AG04449 (cell line): ENCODE data around the gene CAPZA1.
"Not testable (repeated sequence)": the region's sequence is repeated elsewhere in the genome, so short reads cannot be mapped to it uniquely, and the experiment has no call there.

Experiments
- CTCF ChIA-PET: fragments of 350-600 bp; formaldehyde crosslinking; extraction: SDS; loops from one replicate; lab custom pipeline; 2021; ENCODE audit warnings: antibody characterized with exemption; lab: Yijun Ruan, JAX
- POLR2A ChIA-PET: fragments of 400-600, 350-600 bp; formaldehyde crosslinking; extraction: SDS; loops from one replicate; lab custom pipeline; 2020; ENCODE audit warnings: antibody characterized with exemption, inconsistent platforms; lab: Yijun Ruan, JAX
- DNase-seq: peaks from one replicate; pipeline ENCODE4 v3.0.0-alpha.2; 2010; ENCODE audit warnings: low read depth, low spot score
- H3K4me3 ChIP-seq: 2 replicates; pipeline ENCODE4 v1.5.1; 2011; ENCODE audit warnings: low read depth, mild to moderate bottlenecking, control low read depth, low read length
- TF ChIP-seq, protein P1 (sequence below): IDR thresholded peaks from one replicate; pipeline ENCODE4 v1.5.1; 2011; ENCODE audit warnings: mild to moderate bottlenecking, moderate library complexity, low read length, control low read depth, inconsistent platforms; ENCODE audit not compliant: insufficient read depth; ENCODE audit errors: missing control alignments

Gene CAPZA1

DNA sequence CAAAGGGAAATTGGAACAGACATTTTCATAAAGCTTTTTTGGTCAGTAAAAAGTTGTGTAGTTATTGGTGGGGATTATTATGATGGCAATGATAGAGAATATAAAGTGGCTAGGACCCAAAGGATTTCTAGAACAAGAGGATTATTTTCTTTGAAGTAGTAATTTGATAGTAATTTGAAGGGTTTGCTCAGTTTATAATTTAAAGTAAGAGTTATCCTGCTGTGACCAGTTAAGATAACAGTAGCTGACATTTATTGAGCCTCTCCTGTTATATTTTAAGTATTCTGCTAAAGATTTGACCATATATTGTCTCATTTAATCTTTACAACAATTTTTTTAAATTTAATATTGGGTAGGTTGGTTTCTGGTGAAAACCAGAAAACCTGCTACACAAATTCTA lies 14.7 kb downstream of the CAPZA1 start:
- TF ChIP-seq, protein P1, sequence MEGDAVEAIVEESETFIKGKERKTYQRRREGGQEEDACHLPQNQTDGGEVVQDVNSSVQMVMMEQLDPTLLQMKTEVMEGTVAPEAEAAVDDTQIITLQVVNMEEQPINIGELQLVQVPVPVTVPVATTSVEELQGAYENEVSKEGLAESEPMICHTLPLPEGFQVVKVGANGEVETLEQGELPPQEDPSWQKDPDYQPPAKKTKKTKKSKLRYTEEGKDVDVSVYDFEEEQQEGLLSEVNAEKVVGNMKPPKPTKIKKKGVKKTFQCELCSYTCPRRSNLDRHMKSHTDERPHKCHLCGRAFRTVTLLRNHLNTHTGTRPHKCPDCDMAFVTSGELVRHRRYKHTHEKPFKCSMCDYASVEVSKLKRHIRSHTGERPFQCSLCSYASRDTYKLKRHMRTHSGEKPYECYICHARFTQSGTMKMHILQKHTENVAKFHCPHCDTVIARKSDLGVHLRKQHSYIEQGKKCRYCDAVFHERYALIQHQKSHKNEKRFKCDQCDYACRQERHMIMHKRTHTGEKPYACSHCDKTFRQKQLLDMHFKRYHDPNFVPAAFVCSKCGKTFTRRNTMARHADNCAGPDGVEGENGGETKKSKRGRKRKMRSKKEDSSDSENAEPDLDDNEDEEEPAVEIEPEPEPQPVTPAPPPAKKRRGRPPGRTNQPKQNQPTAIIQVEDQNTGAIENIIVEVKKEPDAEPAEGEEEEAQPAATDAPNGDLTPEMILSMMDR: no peak
- DNase-seq: no peak
- ChIA-PET POLR2A (no interaction called here), CTCF (interaction anchor here (0.8 to 1.5 kb wide), 3 partner anchors 40 to 265 kb away, joined by 3 to 5 read pairs (median 3); partner anchors contain the start of gene MOV10)
- H3K4me3 ChIP-seq: no peak overlapping the region

DNA sequence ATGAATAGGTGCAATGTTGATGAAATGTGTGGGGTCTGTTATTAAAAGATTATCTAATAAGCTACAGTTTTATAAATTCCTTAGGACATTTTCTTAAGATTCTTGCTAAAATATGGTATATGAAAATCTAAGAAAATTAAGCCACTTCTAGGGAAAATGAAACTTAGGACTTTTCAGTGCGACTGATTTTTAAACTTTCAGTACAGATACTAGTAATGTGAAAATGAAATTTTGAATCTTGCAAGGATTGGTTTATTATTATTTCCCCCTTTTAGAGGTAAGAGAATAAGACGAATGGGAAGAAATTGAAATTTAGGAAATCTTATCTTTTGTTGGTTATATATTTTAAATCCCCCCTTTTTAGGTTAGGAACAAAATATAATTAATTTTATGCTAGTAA lies 16.4 kb downstream of the CAPZA1 start:
- POLR2A ChIA-PET: interaction anchor here (1.1 kb wide), 1 partner anchor 170 kb away, joined by 3 read pairs; no protein-coding TSS in a partner anchor
- no peak for DNase-seq
- no peak overlapping the region for H3K4me3 ChIP-seq
- TF ChIP-seq, protein P1: no peak
- CTCF ChIA-PET: interaction anchor here (0.8 to 2.6 kb wide), 8 partner anchors 14 to 278 kb away, joined by 3 to 10 read pairs (median 4); partner anchors contain the start of gene MOV10

DNA sequence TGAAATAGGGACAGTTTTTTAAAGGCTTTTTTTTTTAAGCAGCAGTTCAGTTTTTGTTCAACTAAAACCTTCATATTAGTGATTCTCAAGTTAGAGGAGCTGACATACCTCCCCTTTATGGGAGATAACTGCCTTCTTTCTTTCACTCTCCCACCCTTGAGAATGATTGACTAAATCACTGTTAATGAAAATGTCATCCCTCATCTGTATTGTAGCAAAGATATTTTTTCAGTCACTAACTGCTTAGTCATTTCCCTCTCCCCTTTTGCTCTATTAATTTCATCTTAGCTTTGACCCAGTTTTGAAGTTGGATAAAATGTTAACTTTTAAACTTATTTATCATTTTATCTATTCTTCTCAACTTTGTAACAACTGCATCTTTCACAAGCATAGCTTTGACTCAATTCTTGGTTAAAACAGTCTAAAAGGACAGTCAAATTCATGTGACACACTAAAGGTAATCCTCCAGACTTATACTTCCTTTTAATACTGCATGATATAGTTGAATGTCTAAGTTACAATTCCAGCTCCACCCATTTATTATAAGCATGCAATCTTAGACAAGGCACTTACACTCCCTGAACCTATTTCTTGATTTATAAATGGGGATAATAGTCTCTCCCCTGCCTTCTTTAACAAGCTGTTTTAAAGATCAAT lies 17.1 kb downstream of the CAPZA1 start:
- TF ChIP-seq, protein P1: no peak
- CTCF ChIA-PET: interaction anchor here (0.5 to 2.6 kb wide), 11 partner anchors 10 to 278 kb away, joined by 3 to 10 read pairs (median 4); partner anchors contain the start of gene MOV10
- POLR2A ChIA-PET: interaction anchor here (0.5 to 1.1 kb wide), 2 partner anchors 170 to 444 kb away, joined by 3 read pairs; no protein-coding TSS in a partner anchor
- H3K4me3 ChIP-seq: no peak overlapping the region
- DNase-seq: no peak

DNA sequence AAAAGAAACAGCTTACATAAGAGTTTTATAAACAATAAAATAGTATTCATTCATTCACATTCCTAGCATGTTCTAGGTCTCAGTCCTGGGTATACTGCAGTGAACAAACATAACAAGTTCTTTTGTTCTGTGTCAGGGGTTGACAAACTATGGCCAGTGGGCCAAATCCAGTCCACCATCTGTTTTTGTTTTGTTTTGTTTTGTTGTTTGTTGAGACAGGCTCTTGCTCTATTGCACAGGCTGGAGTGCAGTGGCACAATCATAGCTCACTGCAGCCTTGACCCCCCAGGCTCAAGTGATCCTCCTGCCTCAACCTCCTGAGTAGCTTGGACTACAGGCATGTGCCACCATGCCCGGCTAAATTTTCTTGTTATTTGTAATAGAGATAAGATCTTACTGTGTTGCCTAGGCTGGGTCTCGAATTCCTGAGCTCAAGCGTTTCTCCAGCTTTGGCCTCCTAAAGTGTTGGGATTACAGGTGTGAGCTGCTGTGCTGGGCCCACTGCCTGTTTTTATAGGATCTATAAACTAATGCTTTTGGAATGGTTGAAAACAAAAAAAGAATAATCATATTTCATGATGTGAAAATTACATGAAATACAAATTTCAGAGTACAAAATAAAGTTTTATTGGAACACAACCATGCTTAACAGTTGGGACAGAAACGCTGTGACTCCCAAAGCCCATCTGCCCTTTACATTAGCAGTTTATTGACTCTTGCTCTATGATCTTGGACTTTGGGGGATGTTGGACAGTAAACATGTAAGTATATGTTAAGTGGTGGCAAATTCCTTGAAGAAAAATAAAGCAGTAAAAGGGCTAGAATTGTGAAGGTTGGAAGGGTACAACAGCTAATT lies 17.9 kb downstream of the CAPZA1 start:
- TF ChIP-seq, protein P1: no peak
- DNase-seq: no peak
- no peak overlapping the region for H3K4me3 ChIP-seq
- ChIA-PET CTCF (interaction anchor here (0.5 to 2.6 kb wide), 8 partner anchors 10 to 247 kb away, joined by 3 to 10 read pairs (median 4); partner anchors contain the start of gene MOV10), POLR2A (interaction anchor here (0.5 kb wide), 1 partner anchor 444 kb away, joined by 3 read pairs; no protein-coding TSS in a partner anchor)

DNA sequence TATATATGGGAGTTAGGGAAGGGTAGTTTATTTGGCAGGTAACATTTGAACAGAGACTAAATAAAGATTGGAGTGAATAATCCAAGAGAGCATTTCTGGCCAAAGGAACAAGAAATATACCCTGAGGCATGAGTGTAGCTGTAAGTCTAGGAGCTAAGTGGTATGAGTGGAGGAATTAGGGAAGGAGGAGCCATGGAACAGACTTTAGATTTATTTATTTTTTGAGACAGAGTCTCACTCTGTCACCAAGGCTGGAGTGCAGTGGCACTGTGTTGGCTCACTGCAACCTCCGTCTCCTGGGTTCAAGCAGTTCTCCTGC lies 18.4 kb downstream of the CAPZA1 start:
- TF ChIP-seq, protein P1: no peak
- H3K4me3 ChIP-seq: no peak overlapping the region
- ChIA-PET POLR2A (no interaction called here), CTCF (interaction anchor here (1.5 to 2.6 kb wide), 4 partner anchors 13 to 247 kb away, joined by 4 to 10 read pairs (median 5); no protein-coding TSS in a partner anchor)
- no peak for DNase-seq

DNA sequence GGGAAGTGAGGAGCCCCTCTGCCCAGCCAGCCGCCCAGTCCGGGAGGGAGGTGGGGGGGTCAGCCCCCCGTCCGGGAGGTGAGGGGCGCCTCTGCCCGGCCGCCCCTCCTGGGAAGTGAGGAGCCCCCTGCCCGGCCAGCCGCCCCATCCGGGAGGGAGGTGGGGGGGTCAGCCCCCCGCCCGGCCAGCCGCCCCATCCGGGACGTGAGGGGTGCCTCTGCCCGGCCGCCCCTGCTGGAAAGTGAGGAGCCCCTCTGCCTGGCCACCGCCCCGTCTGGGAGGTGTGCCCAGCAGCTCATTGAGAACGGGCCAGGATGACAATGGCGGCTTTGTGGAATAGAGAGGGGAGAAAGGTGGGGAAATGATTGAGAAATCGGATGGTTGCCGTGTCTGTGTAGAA lies 20.8 kb downstream of the CAPZA1 start:
- H3K4me3 ChIP-seq, CTCF ChIA-PET, DNase-seq, POLR2A ChIA-PET: not testable (repeated sequence)
